SK-N-SH treated with all-trans-retinoic acid at 6 μM for 48 hours (cell line): ENCODE results near the gene RASEF.

ENCODE experiments used
- ARNTL ChIP-seq: fragments of 450-650 bp; formaldehyde crosslinking; IDR thresholded peaks from 2 replicates; pipeline ENCODE4 v1.5.0; 2020; ENCODE audit warnings: low read depth, mild to moderate bottlenecking, moderate library complexity, borderline replicate concordance
- CREB5 ChIP-seq: fragments of 250-450 bp; sonication (Bioruptor Pico); IDR thresholded peaks from 2 replicates; pipeline ENCODE4 v1.5.1; 2020; ENCODE audit warnings: low read depth, mild to moderate bottlenecking, moderate library complexity
- CSDC2 ChIP-seq: fragments of 250-450 bp; sonication (Bioruptor Pico); IDR thresholded peaks from 2 replicates; pipeline ENCODE4 v1.5.0; 2020; ENCODE audit warnings: mild to moderate bottlenecking, moderate library complexity
- OSR1 ChIP-seq: fragments of 250-450 bp; sonication (Bioruptor Pico); IDR thresholded peaks from 2 replicates; pipeline ENCODE4 v1.8.0; 2022; ENCODE audit warnings: moderate library complexity, mild to moderate bottlenecking, inconsistent platforms
- RARB ChIP-seq: fragments of 250-450 bp; sonication (Bioruptor Pico); IDR thresholded peaks from 2 replicates; pipeline ENCODE4 v1.8.0; 2021; ENCODE audit warnings: mild to moderate bottlenecking, moderate library complexity
- TOX ChIP-seq: fragments of 250-450 bp; sonication (Bioruptor Pico); IDR thresholded peaks from 2 replicates; pipeline ENCODE4 v1.8.0; 2021; ENCODE audit warnings: mild to moderate bottlenecking, moderate library complexity, borderline replicate concordance
- ZFP30 ChIP-seq: fragments of 450-650 bp; formaldehyde crosslinking; IDR thresholded peaks from 2 replicates; pipeline ENCODE4 v1.5.0; 2022; ENCODE audit warnings: mild to moderate bottlenecking, moderate library complexity

GRCh38 chr9:82998409-82998808 lies 64.5 kb downstream of the RASEF start:
- TF ChIP-seq CREB5 (CRISPR knock-in tag) (no peak), TOX (CRISPR knock-in tag) (no peak), CSDC2 (CRISPR knock-in tag) (no peak), RARB (no peak), ARNTL (no peak), ZFP30 (CRISPR knock-in tag) (no peak), OSR1 (CRISPR knock-in tag) (no peak)
